Activated CD8-positive, alpha-beta T cell treated with anti-CD3 and anti-CD28 coated beads, Interleukin-2, amount 10 ng/mL, durations not matched to agents 7 days and 5 days (primary cell): Measurements from ENCODE around the gene YKT6. TPM values are rescaled to one million over a fixed set of nuclear protein-coding genes. Genes with fewer than 3 reads are reported as not detected.

Experiments
- ATAC-seq: fragments of 150-1000 bp; cut with Tn5 transposase; one replicate; pipeline ENCODE4 v1.10.0; 2021; ENCODE audit warnings: moderate library complexity
- CTCF ChIA-PET: fragments of 350-600 bp; sonication (Branson Sonifier 250); formaldehyde crosslinking; loops from one replicate; lab custom pipeline; 2021; ENCODE audit warnings: antibody characterized with exemption; lab: Charles Lee
- POLR2A ChIA-PET: fragments of 350-600 bp; sonication (Branson Sonifier 250); formaldehyde crosslinking; loops from one replicate; lab custom pipeline; 2021; ENCODE audit warnings: antibody characterized with exemption; lab: Charles Lee
- DNase-seq: peaks from one replicate; pipeline ENCODE4 v3.0.0-alpha.2; 2020
- H3K27ac Mint-ChIP-seq: one replicate; pipeline ENCODE4 v1.8.0; 2021; ENCODE audit warnings: mild to moderate bottlenecking, mixed read lengths
- H3K27me3 Mint-ChIP-seq: one replicate; pipeline ENCODE4 v1.8.0; 2021; ENCODE audit warnings: low read depth, mixed read lengths
- H3K36me3 Mint-ChIP-seq: one replicate; pipeline ENCODE4 v1.8.0; 2021; ENCODE audit warnings: low read depth, mixed read lengths
- H3K4me1 Mint-ChIP-seq: one replicate; pipeline ENCODE4 v1.8.0; 2021; ENCODE audit warnings: low read depth, mixed read lengths
- H3K4me3 Mint-ChIP-seq: one replicate; pipeline ENCODE4 v1.8.0; 2021; ENCODE audit warnings: mild to moderate bottlenecking, mixed read lengths
- H3K9me3 Mint-ChIP-seq: one replicate; pipeline ENCODE4 v1.8.0; 2022; ENCODE audit warnings: mixed read lengths; ENCODE audit not compliant: insufficient read depth
- total RNA-seq, 2 experiments: library from RNA; stranded (reverse); gene quantifications; one replicate each; pipeline ENCODE4 v1.2.3, GENCODE V29; 2021

The YKT6 gene
- total RNA-seq, 2 experiments from 2014 or later = 64.5 to 70.2 TPM

DNA sequence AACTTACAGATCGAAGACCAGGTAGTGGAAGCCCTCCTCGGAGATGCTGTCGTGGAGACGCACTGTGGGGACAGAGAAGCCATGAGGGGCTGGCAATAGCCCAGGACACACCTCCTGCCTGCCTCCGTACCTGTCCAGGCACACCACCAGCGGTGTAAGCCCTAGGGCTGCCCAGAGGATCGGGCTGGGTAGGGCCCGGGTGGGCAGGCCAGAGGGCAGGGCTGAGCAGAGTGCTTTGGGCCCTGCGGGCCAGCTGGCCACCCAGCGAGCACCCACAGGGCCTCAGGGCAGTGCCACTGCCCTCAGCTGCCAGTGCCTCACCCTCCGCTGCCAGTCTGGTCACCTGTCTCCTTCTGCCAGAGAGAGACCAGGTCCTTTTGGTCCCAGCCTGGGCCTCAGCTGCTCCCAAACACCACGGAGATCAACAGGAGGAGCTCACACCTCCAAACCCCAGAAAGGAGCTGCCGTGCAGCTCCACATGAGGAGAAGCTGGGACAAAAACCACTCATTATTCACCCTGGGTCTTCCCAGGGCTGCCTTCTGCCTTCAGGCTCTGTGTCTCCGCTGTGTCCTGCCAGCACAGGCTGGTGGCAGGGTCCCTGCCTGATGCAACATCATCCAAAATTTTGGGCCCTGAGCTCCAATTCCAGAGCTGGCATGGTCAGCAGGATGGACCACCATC lies 58.2 kb downstream of the YKT6 start:
- Mint-ChIP-seq H3K27ac (peak overlapping the region; percentile 96), H3K4me1 (peaks cover 33% of the 10 kb centered on the region), H3K36me3 (no peaks in the 10 kb centered on the region), H3K27me3 (no peaks in the 10 kb centered on the region), H3K9me3 (no peaks in the 10 kb centered on the region), H3K4me3 (no peak overlapping the region)
- no peak for DNase-seq
- ChIA-PET POLR2A (interaction anchor here (0.6 to 0.7 kb wide), 2 partner anchors 11 to 170 kb away, joined by 3 read pairs; no protein-coding TSS in a partner anchor), CTCF (interaction anchor here (0.9 to 3.2 kb wide), 3 partner anchors 17 to 306 kb away, joined by 3 to 27 read pairs (median 11); no protein-coding TSS in a partner anchor)
- ATAC-seq = no peak

DNA sequence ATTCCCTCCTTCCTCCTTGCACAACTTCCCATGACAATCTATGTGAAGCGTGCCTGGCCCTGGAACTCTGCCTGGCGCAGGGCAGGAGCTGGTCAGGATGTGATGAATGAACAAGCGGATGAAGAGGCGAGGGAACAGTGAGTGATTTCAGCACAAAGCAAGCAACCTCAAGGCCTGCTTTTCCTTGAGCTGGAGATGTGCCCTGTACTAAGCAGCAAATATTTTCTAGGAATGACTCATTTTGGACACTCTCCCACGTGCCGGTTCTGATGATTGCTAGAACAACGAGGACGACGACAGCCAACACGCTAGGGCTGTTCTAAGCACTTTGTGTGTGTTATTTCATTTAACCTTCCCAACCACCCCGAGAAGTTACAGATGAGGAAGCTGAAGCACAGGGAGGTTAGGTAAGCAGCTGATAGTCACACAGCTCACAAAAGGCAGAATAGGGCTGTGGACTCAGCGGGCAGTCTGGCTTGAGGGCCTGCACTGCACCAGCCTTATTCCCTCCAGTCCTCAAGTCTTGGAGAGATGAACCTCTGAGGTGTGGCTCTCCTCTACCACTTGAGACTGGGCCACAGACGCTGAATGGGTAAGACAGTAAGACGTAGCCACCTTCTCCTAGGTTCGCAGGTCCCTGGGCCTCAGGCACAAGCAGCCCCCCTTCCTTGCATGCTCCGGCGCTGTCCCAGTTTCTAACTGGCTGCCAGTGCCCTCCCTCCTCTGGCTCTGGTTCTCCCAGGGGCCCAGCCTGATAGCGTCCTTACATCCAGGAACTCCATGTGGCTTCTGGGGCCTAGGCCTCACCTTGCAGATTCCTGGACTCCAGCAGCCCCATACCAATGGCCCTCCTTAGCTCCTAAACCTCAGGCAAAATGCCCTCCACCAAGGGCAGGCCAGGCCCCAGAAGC lies 59.0 kb downstream of the YKT6 start:
- no peaks in the 10 kb centered on the region for H3K9me3 Mint-ChIP-seq
- no peaks in the 10 kb centered on the region for H3K27me3 Mint-ChIP-seq
- H3K36me3 Mint-ChIP-seq = no peaks in the 10 kb centered on the region
- ChIA-PET POLR2A (interaction anchor here (0.7 kb wide), 1 partner anchor 10 kb away, joined by 3 read pairs; no protein-coding TSS in a partner anchor), CTCF (interaction anchor here (3.2 kb wide), 2 partner anchors 18 to 305 kb away, joined by 11 to 27 read pairs; no protein-coding TSS in a partner anchor)
- DNase-seq (no peak), ATAC-seq (no peak)
- peaks cover 33% of the 10 kb centered on the region for H3K4me1 Mint-ChIP-seq
- peak overlapping the region; percentile 70 for H3K27ac Mint-ChIP-seq
- H3K4me3 Mint-ChIP-seq = no peak overlapping the region

DNA sequence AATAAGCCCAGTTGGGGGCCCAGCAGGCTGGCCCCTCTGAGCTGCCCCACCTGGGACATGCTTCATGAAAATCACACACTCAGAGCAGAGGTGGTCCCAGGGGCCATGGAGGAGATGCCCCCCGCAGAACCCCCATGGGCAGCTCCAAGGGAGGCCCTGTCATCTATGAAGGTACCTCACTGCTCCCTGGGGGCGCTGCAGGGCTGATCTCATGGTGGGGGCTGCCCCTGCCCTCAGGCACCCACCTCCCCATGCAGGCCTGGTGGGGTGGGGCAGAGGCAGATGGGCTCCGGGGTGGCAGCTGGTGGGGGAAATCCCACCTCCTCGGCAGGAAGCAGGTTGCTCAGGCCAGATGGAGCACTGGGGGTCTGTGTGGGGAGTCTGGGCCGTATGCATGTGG lies 60.5 kb downstream of the YKT6 start:
- CTCF ChIA-PET = no interaction called here
- POLR2A ChIA-PET = no interaction called here
- DNase-seq = no peak
- peaks cover 33% of the 10 kb centered on the region for H3K4me1 Mint-ChIP-seq
- no peak for ATAC-seq
- no peaks in the 10 kb centered on the region for H3K36me3 Mint-ChIP-seq
- no peaks in the 10 kb centered on the region for H3K9me3 Mint-ChIP-seq
- H3K4me3 Mint-ChIP-seq = no peak overlapping the region
- no peak overlapping the region for H3K27ac Mint-ChIP-seq
- no peaks in the 10 kb centered on the region for H3K27me3 Mint-ChIP-seq

DNA sequence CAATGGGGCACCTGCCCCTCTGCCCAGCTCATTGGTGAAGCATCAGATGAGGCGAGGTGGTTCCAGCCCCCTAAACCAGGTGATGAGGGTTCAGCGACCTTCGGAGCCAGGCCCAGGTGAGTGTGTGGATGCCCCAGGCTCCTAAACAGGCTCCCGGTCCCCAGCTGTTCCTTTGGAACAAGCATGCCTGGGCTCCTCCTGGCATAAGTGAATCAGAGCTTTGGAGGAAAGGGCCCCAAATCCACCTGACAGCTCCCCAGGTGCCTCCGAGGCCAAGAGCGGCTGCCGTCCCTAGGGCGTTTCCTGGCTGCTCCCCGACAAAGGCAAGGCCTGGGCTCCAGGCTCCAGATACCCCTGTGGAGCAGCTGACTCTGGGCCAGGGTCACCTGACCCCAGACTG lies 61.3 kb downstream of the YKT6 start:
- ATAC-seq (no peak), DNase-seq (no peak)
- Mint-ChIP-seq H3K36me3 (no peaks in the 10 kb centered on the region), H3K9me3 (no peaks in the 10 kb centered on the region), H3K27ac (no peak overlapping the region), H3K4me1 (peaks cover 33% of the 10 kb centered on the region), H3K4me3 (no peak overlapping the region), H3K27me3 (no peaks in the 10 kb centered on the region)
- POLR2A ChIA-PET = no interaction called here
- CTCF ChIA-PET = no interaction called here

DNA sequence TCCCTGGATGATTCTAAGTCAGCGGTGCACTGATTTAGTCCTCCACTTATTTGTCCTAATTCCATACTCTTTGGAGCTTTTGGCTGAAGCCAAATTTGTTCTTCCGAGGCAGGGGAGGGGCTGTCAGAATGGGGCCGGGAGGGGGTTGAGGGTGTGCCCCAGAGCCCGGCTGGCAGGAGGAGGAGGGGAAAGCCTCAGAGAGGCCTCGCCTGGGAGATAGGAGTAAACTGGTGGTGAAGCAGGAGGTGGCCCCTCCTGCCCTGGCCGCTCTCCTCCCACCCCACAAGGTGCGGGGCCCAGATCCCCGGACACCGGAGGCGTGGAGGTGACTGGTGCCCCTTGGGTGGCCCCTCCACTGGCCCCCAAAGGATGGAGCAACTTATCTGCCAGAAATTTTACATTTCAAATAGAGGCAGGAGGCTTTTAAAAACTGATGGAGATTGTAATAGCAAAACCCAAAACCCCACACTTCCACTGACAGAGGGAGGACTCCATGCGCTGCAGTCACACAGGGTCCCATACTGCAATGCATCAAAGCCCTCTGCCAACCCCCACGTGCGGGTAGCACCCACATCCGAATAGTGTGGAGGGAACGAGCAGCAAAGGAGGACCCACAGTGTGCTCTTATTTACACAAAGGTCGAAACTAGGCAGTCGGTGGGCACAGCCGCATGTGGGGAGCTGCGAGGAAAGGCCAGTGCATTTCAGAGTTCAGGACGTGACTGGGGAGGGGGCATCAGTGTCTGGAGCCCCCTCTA lies 62.7 kb downstream of the YKT6 start:
- no peak for ATAC-seq
- Mint-ChIP-seq H3K4me3 (no peak overlapping the region), H3K9me3 (no peaks in the 10 kb centered on the region), H3K27ac (no peak overlapping the region), H3K27me3 (no peaks in the 10 kb centered on the region), H3K4me1 (peaks cover 18% of the 10 kb centered on the region), H3K36me3 (no peaks in the 10 kb centered on the region)
- POLR2A ChIA-PET = no interaction called here
- DNase-seq = no peak
- CTCF ChIA-PET = no interaction called here

Other genes starting within 250 kb of the YKT6 start
- gene SPDYE1, start 203.1 kb upstream of the YKT6 start, total RNA-seq = not detected
- gene DBNL, start 156.3 kb upstream of the YKT6 start, total RNA-seq = 100 to 1,000 TPM; 165 to 166 TPM
- gene PGAM2, start 135.4 kb upstream of the YKT6 start, total RNA-seq = under 1 TPM; 0.34 to 0.68 TPM
- 10 to 100 TPM; 37.3 to 37.9 TPM for gene POLM, start 118.4 kb upstream of the YKT6 start, total RNA-seq
- 10 to 100 TPM; 13.0 to 15.7 TPM for gene AEBP1, start 96.6 kb upstream of the YKT6 start, total RNA-seq
- 100 to 1,000 TPM; 134 to 135 TPM for gene POLD2, start 77.4 kb upstream of the YKT6 start, total RNA-seq
- not detected for gene MYL7, start 59.6 kb upstream of the YKT6 start, total RNA-seq
- gene GCK, start 11.5 kb upstream of the YKT6 start, total RNA-seq = not detected
- not detected for gene CAMK2B, start 124.6 kb downstream of the YKT6 start, total RNA-seq